HUES64 (cell line): ENCODE measurements around the gene GATAD2A.
A peak's percentile ranks its signal among the peaks of the same experiment; 100 is the strongest.
"Not testable (repeated sequence)": the region's sequence is repeated elsewhere in the genome, so short reads cannot be mapped to it uniquely, and the experiment has no call there.

ENCODE experiments used
- H3K27ac ChIP-seq: 2 replicates; pipeline ENCODE4 v1.7.0; 2013; ENCODE audit warnings: low read depth, low read length, inconsistent platforms
- H3K27me3 ChIP-seq: 2 replicates; pipeline ENCODE4 v1.6.1; 2013; ENCODE audit warnings: mild to moderate bottlenecking, low read length; ENCODE audit not compliant: insufficient read depth
- H3K36me3 ChIP-seq: 2 replicates; pipeline ENCODE4 v1.6.1; 2013; ENCODE audit warnings: mild to moderate bottlenecking, low read length; ENCODE audit not compliant: insufficient read depth
- H3K4me1 ChIP-seq: 2 replicates; pipeline ENCODE4 v1.6.1; 2013; ENCODE audit warnings: mild to moderate bottlenecking, low read length, moderate library complexity; ENCODE audit not compliant: insufficient read depth
- H3K4me3 ChIP-seq: 2 replicates; pipeline ENCODE4 v1.5.1; 2013; ENCODE audit warnings: mild to moderate bottlenecking, low read length, moderate library complexity
- H3K9ac ChIP-seq: 2 replicates; pipeline ENCODE4 v1.6.1; 2013; ENCODE audit warnings: mild to moderate bottlenecking, low read depth, low read length
- H3K9me3 ChIP-seq: 2 replicates; pipeline ENCODE4 v1.6.1; 2013; ENCODE audit warnings: low read depth, low read length; ENCODE audit not compliant: insufficient read depth
- WGBS: fragments of 150-250, 120-280 bp; methylation state at CpG from one replicate; pipeline ENCODE4 v1.1.7; 2013; ENCODE audit warnings: missing lambda C conversion rate; 5-methylcytosine and 5-hydroxymethylcytosine counted together

The GATAD2A gene

DNA sequence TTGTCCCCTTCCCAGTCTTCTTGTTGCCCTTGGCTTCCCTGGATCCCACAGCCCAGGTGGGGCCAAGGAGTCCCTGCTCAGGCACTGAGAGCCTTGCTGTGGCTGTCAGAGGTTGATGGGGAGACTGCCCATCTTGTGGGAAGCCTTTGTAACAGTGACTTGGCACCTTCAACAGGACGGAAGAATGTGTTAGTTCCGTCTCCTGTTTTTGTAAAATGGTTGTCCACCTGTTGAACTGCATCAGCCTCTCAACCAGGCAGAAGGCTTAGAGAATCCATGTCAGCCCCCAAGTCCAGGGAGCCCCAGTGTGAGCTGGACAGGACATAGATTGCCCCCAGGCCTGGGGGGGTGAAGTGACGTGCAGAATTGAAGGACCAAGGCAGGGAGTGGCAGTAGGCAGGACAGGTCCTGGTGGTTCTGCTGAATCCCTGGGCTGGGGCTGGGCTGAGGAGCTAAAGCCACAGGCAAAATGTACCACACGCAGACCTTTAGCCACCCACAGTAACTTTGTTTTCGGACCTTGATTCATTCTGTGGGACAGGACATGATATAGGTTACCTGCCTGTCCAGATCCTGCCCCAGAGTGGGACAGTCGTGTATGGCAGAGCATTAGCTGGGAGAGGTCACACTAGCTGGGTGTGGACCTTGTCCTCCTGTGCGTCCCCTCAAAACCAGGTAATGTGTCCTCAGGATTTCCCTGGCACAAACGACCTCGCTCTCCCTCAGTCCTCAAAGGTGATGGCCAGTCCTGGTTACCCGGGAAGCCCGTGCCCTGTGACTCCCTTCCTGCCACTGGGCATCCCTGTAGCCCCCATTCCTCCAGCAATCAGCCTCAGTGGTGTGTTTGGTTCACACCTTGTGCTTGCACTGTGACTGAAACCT, 47.0 kb downstream of the GATAD2A start:
- Histone ChIP-seq H3K9me3 (no peaks in the 10 kb centered on the region), H3K27ac (no peak overlapping the region)

DNA sequence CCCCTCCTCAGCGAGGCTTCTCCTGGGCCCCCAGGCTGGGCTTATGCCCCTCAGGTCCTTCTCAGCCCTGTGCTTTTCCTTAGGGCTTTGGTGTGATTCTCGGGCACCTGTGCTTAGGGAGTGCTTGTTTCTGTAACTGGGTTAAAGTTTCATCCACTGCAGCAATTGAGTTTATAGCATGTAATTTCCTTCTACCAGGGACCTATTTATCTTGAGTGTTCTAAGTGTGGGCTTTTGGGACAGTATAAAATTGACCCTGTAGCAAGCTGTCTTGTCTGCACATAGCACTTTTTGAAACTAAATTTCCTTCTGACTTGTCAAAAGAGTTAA, 47.6 kb downstream of the GATAD2A start:
- Histone ChIP-seq H3K36me3 (no peaks in the 10 kb centered on the region), H3K27ac (no peak overlapping the region), H3K27me3 (no peaks in the 10 kb centered on the region), H3K4me1 (peaks cover 9% of the 10 kb centered on the region; the same call in 1 of the 2 replicates), H3K9me3 (no peaks in the 10 kb centered on the region), H3K4me3 (no peak overlapping the region), H3K9ac (no peak overlapping the region)
- 91% methylated on average over 2 of the region's 2 CpGs for WGBS

More for the DNA sequence above, 47.0 kb downstream of the GATAD2A start:
- Histone ChIP-seq H3K4me1 (peaks cover 4% of the 10 kb centered on the region; the same call in 1 of the 2 replicates), H3K9ac (no peak overlapping the region), H3K27me3 (no peaks in the 10 kb centered on the region), H3K4me3 (no peak overlapping the region), H3K36me3 (no peaks in the 10 kb centered on the region)
- 93% methylated on average over 11 of the region's 11 CpGs for WGBS

DNA sequence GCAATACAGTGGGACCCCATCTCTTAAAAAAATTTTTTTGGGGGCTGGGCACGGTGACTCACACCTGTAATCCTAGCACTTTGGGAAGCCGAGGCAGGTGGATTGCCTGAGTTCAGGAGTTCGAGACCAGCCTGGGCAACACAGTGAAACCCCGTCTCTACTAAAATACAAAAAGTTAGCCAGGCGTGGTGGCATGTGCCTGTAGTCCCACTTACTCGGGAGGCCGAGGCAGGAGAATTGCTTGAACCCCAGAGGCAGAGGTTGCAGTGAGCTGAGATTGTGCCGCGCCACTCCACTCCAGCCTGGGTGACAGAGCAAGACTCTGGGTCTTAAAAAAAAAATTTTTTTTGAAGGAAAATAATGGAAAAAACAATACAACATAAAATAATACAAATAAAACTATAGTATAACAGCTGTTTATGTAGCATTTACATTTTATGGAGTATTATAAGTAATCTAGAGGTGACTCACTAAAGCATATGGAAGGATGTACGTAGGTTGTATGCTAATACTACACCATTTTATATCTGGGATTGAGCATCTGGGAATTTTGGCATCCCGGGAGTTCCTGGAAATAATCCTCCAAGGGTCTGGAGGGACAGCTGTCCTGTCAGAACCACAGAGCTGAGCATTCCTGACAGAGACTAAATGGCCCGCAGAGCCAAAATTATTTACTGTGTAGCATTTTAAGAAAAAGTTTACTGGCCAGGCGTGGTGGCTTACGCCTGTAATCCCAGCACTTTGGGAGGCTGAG, 49.9 kb downstream of the GATAD2A start:
- not testable (repeated sequence) for H3K27me3 ChIP-seq, H3K36me3 ChIP-seq, H3K4me3 ChIP-seq, H3K9me3 ChIP-seq, H3K9ac ChIP-seq, H3K27ac ChIP-seq
- H3K4me1 ChIP-seq: peaks cover 23% of the 10 kb centered on the region
- WGBS: 94% methylated on average over 13 of the region's 14 CpGs

DNA sequence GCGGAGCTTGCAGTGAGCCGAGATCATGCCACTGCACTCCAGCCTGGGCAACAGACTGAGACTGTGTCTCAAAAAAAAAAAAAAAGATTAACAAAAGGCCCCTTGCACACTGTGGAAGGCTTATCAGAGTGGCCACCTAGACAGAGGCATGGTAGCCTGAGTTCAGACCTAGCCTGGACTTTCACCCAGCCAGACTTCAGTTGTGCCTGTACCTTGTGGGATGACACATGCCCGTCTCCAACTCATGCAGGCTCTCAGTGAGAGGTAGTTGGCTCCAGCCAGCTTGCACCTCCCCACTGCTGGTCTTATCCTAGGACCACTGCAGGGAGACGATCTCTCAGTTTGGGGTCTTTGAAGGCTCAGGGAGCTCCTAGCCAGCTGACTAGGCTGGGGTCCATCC, 52.2 kb downstream of the GATAD2A start:
- Histone ChIP-seq H3K27me3 (no peaks in the 10 kb centered on the region), H3K4me1 (peaks cover 44% of the 10 kb centered on the region), H3K9ac (no peak overlapping the region), H3K27ac (no peak overlapping the region), H3K4me3 (no peak overlapping the region), H3K36me3 (no peaks in the 10 kb centered on the region), H3K9me3 (no peaks in the 10 kb centered on the region)
- 85% methylated on average over 4 of the region's 4 CpGs for WGBS

- no peaks in the 10 kb centered on the region for H3K9me3 ChIP-seq
- no peaks in the 10 kb centered on the region for H3K36me3 ChIP-seq
- H3K27me3 ChIP-seq: no peaks in the 10 kb centered on the region
- WGBS: 90% methylated on average over 14 of the region's 14 CpGs
- no peak overlapping the region for H3K9ac ChIP-seq
- peaks cover 50% of the 10 kb centered on the region for H3K4me1 ChIP-seq
- no peak overlapping the region for H3K4me3 ChIP-seq
- no peak overlapping the region for H3K27ac ChIP-seq
Observed at GRCh38 chr19:19458110-19458816, 52.8 kb downstream of the GATAD2A start.

DNA sequence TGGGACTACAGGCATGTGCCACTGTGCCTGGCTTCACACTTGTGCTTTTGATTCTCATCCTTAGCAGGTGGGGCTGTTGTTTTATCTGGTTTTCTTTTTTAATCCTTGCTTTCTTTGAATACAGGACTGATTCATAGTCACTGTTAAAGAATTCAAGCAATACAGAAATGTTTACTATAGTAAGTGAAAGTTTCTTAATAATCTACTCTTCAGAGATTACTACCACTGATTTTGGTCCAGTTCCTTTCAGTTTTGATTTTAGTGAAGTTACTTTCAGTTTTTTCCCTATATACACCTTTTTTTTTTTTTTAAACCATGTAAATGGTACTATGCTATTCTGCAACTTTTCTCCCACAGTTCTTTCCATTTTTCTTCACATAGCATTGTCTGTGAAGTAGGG, 53.6 kb downstream of the GATAD2A start:
- no peak overlapping the region for H3K27ac ChIP-seq
- H3K27me3 ChIP-seq: no peaks in the 10 kb centered on the region
- peaks cover 58% of the 10 kb centered on the region for H3K4me1 ChIP-seq
- H3K36me3 ChIP-seq: no peaks in the 10 kb centered on the region
- no peak overlapping the region for H3K9ac ChIP-seq
- H3K4me3 ChIP-seq: no peak overlapping the region
- no peaks in the 10 kb centered on the region for H3K9me3 ChIP-seq

DNA sequence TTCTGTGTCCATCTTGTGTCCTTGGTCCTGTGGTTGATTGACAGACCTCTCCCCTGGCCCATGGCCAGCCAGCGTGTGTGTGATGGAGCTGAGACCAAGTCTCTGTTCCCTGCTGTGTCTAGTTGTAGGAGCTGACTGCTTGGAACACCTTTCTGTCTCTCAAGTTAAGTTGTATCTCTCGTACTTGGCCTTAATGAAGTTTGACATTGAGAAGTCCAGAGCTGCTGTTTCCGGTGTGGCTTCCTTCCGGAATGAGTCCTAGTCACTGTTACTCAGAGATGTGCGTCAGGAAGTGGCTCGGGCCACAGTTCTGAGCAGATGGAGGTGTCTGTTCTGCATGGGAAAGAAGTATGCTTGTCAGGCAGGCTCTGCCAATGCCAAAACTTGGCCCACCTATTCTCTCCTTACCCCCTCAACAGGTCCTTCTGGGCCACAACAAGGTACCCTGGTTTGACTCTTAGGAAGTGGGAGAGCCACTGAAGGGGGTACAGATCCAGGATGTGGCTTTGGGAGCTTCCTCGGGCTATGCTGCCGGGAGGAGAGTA, 54.3 kb downstream of the GATAD2A start:
- no peak overlapping the region for H3K4me3 ChIP-seq
- no peak overlapping the region for H3K27ac ChIP-seq
- 89% methylated on average over 8 of the region's 8 CpGs for WGBS
- no peaks in the 10 kb centered on the region for H3K9me3 ChIP-seq
- no peak overlapping the region for H3K9ac ChIP-seq
- no peaks in the 10 kb centered on the region for H3K36me3 ChIP-seq
- H3K4me1 ChIP-seq: peaks cover 65% of the 10 kb centered on the region
- no peaks in the 10 kb centered on the region for H3K27me3 ChIP-seq

DNA sequence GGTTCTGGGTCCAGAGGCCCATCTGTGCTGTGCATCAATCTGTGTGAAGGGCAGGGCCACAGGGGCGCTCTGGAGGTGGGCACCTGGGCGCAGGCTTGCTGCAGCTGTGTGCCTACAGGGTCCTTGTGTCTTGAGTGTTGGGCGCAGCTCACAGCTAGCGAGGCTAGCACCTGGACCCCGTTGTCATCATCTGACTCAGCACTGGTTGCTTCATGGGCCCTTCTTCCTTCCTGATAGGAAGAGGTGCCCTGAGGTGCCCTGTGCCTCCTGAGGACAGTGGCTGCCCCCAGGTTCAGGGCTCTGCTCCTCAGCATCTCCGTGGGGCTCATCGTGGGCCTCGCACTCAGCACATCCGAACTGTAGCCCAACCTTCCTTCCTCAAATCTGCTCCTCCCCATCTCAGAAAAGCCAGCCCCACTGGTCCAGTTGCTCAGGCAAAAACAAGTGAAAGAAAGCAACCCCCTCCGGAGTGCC, 54.8 kb downstream of the GATAD2A start:
- Histone ChIP-seq H3K36me3 (peaks cover 4% of the 10 kb centered on the region), H3K27ac (peak overlapping the region; percentile 51; the same call in 1 of the 2 replicates), H3K4me1 (peaks cover 67% of the 10 kb centered on the region), H3K9ac (no peak overlapping the region), H3K27me3 (no peaks in the 10 kb centered on the region), H3K4me3 (no peak overlapping the region), H3K9me3 (no peaks in the 10 kb centered on the region)
- WGBS: 76% methylated on average over 10 of the region's 10 CpGs

DNA sequence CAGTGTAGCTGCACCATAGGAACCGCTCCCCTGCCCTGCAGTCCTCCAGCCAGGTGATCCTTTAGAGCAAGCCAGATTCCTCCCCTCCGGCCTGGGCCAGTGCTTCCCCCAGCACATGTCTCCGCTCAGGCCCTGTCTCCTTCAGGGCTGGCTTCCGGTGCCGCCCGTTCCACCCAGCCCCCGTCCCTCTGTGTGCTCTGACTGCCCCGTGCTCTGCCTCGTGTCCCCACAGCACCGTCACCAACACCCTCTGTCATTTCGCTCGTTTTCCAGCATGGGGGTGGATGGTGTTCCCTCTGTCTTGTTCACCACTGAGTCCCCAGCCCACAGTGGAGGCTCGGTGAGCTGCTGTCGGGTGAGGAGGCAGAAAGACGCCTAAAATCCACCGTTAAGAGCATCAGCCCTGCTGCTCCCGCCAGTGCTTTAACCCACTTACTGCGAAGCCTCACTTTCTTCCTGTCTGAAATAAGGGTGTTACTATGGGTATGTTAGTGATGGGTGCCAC, 55.3 kb downstream of the GATAD2A start:
- 44% methylated on average over 18 of the region's 18 CpGs for WGBS
- no peaks in the 10 kb centered on the region for H3K27me3 ChIP-seq
- H3K9ac ChIP-seq: peak overlapping the region; percentile 23; the same call in 1 of the 2 replicates
- no peak overlapping the region for H3K4me3 ChIP-seq
- no peaks in the 10 kb centered on the region for H3K9me3 ChIP-seq
- H3K36me3 ChIP-seq: peaks cover 9% of the 10 kb centered on the region
- peak overlapping the region; percentile 51; the same call in 1 of the 2 replicates for H3K27ac ChIP-seq
- peaks cover 67% of the 10 kb centered on the region for H3K4me1 ChIP-seq

GRCh38 chr19:19461306-19461670, 55.8 kb downstream of the GATAD2A start:
- WGBS: 81% methylated on average over 4 of the region's 4 CpGs
- Histone ChIP-seq H3K27ac (peak overlapping the region; percentile 88; the same call in 1 of the 2 replicates), H3K9ac (no peak overlapping the region), H3K4me3 (no peak overlapping the region), H3K4me1 (peaks cover 67% of the 10 kb centered on the region), H3K27me3 (no peaks in the 10 kb centered on the region), H3K36me3 (peaks cover 14% of the 10 kb centered on the region), H3K9me3 (no peaks in the 10 kb centered on the region; the same call in 1 of the 2 replicates)
